Nucleus accumbens (tissue), 56 donors: Measurements from ENCODE around the gene EP300.
A peak's percentile ranks its signal among the peaks of the same experiment; 100 is the strongest.
"Not testable (repeated sequence)": the region's sequence is repeated elsewhere in the genome, so short reads cannot be mapped to it uniquely, and the experiment has no call there.

ENCODE experiments used
- DNase-seq, 56 donors: peaks; one replicate each; lab custom pipeline; 2025; lab: John Stamatoyannopoulos, UW

The EP300 gene

GRCh38 chr22:41140365-41140957 is 48.1 kb downstream of the EP300 start:
- DNase-seq = peak in 12 of 56 donors; percentile 2 to 24 (median 6)

- DNase-seq = not testable (repeated sequence)
Observed at GRCh38 chr22:41145921-41146320, 53.5 kb downstream of the EP300 start.

- DNase-seq = peak in 1 of 56 donors; percentile 7
Observed at GRCh38 chr22:41146573-41146972, 54.2 kb downstream of the EP300 start.

GRCh38 chr22:41147722-41148121 is 55.3 kb downstream of the EP300 start:
- DNase-seq = no peak

GRCh38 chr22:41152902-41153301 is 60.5 kb downstream of the EP300 start:
- no peak for DNase-seq

- DNase-seq = no peak
Observed at GRCh38 chr22:41157083-41157482, 64.7 kb downstream of the EP300 start.

- DNase-seq = no peak
Observed at GRCh38 chr22:41169157-41169556, 76.8 kb downstream of the EP300 start.

- DNase-seq = no peak
Observed at GRCh38 chr22:41171996-41172395, 79.6 kb downstream of the EP300 start.

- no peak for DNase-seq
Observed at GRCh38 chr22:41175546-41175945, 83.2 kb downstream of the EP300 start.

GRCh38 chr22:41177040-41177621 is 84.7 kb downstream of the EP300 start:
- DNase-seq = peak in 4 of 56 donors; percentile 5 to 19 (median 16)

- no peak for DNase-seq
Observed at GRCh38 chr22:41177622-41178424, 85.4 kb downstream of the EP300 start.

- peak in 43 of 56 donors; percentile 3 to 84 (median 37) for DNase-seq
Observed at GRCh38 chr22:41178425-41178975, 86.1 kb downstream of the EP300 start.

GRCh38 chr22:41180362-41180761 is 88.0 kb downstream of the EP300 start:
- DNase-seq = not testable (repeated sequence)

- no peak for DNase-seq
Observed at GRCh38 chr22:41180926-41181325, 88.5 kb downstream of the EP300 start.

GRCh38 chr22:41181349-41182241 is 89.2 kb downstream of the EP300 start:
- DNase-seq = no peak

GRCh38 chr22:41184679-41185078 is 92.3 kb downstream of the EP300 start:
- DNase-seq = no peak

- DNase-seq = no peak
Observed at GRCh38 chr22:41191467-41191866, 99.1 kb downstream of the EP300 start.

GRCh38 chr22:41193829-41194228 is 101.4 kb downstream of the EP300 start:
- DNase-seq = no peak

- DNase-seq = peak in 54 of 56 donors; percentile 16 to 91 (median 76)
Observed at GRCh38 chr22:41197038-41197972, 104.9 kb downstream of the EP300 start.
